HG03025 (cell line): ENCODE results near the gene SLC8B1.

Experiments used
- ATAC-seq: cut with Tn5 transposase; IDR thresholded peaks from one replicate; pipeline ENCODE4 v1.9.1; 2021; ENCODE audit warnings: mild to moderate bottlenecking, moderate library complexity; ENCODE audit not compliant: unreplicated experiment, low FRiP score

Gene SLC8B1

DNA sequence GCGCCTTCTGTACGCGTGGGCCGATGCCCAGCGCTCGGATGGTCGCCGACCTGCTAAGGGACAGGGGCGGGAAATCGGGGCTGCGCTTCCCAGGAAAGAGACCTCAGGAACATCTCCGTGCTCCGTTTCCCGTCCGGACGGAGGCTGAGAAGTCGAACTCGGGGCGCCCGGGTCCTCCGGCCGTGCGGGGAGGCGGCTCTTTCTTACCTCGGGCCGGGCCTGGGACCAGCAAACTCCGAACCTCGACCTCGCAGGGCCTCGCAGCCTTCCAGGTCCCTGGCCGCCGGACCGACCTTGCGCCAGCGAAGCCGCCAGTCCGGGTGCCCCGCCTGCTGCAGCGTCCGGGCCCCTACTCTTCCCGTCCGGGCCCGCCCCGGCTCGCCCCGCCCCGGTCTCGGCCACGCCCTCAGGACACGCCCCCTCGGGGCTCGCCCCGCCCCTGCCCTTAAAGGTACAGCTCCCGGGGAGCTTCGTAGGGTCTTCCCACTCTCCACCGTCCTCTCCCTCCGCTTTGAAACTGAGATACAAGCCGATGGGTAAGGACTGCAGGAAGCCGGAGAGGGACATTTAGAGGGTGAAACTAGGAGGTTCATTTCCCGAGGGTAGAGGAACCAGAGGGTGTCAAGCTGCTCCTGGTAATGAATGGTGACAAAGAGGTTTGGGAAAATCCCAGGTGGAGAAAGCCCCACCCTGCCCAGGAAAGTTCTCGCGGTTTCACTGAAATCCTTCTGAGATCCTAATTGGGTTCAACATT is at the start of gene SLC8B1:
Gene SLC8B1 (minus strand): TSS at position 324 of the 754 bp plus-strand sequence. CDS start 2,231 bp downstream, outside the sequence.
- peak; percentile 85 for ATAC-seq

DNA sequence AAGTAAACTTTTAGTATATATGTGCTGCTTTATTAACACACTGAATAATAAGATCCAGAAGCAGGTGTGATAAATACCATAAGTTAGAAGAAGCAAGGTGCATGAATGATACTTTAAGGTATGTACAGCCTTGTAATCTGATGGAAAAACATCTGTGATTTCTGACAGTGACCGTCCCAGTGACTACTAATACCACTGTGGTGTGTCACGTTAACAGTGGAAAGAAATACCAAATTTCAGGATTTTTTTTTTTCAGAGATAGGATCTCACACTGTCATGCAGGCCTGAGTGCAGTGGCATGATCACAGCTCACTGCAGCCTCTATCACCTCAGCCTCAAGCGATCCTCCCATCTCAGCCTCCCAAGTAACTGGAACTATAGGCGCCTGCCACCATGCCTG is 47.3 kb upstream of the SLC8B1 start:
- no peak for ATAC-seq

DNA sequence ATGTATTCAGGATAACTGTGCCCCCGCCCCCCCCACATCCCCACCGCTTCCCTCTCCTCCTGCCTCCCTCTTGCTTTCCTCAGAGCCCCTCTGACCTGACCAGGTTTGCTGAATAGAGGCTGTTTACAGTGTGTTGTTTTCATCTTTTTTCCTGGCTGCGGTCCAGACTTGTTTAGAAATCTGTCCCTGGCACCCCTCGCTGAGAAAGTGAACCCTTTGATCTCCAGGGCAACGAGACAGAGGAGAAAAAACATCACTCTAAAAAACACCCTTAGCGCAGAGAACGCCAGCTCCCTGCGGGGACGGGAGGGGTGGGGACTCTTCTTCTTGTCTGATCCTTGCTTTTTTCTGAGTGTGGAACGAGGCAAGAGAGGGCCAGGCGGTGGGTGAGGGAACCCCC is 46.3 kb upstream of the SLC8B1 start:
- ATAC-seq = no peak

DNA sequence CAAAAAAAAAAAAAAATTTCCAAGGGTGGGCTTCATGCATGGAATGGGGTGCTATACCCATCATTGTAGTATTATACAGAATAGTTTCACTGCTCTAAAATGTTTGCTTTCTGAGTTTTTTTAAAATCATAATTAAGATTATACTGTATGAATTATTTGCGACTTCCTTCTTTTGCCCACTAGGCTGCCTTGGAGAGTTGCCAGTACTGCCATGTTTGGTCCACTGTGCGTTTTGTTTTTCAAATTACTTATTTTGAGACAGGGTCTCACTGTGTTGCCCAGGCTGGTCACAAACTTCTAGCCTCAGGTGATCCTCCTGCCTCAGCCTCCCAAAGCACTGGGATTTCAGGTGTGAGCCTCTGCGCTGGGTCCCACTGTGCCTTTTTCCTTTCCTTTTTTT is 43.4 kb upstream of the SLC8B1 start:
- ATAC-seq = no peak

DNA sequence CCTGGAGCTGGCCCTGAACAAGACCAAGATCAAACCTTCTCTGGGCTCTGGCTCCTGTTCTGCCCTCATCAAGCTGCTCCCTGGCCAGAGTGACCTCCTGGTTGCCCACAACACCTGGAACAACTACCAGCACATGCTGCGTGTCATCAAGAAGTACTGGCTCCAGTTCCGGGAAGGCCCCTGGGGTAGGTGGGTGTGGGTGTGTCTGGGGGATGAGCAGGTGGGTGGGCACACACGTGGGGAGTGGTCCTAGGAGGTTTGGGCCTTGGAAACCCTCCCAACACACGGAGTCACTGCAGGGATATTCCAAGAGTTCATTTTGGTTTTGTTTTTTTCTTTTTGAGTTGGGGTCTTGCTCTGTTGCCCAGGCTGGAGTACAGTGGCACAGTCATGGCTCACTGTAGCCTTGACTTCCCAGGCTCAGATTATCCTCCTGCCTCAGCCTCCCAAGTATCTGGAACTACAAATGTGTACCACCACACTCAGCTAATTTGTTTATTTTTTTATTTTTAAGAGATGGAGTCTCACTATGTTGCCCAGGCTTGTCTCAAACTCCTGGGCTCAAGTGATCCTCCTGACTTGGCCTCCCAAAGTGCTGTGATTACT is 40.0 kb upstream of the SLC8B1 start:
- ATAC-seq = no peak

DNA sequence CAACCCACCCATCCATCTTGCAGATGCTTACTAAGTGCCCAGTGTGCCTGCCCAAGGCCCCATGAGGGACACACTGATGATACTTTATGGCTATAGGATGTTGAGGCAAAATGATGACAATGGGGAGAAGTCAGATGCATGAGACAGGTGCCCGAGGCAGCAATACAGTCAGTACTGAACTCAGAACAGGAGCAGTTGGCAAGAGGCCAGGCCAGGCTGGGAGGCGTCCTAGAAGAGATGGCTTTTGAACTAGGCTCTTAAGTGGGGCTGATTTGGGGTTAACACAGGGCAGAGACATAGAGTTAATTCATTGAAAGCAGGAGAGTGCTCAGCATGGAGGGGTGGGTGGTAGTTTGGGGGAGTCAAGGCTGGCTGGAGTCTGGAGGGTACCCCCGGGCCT is 39.1 kb upstream of the SLC8B1 start:
- no peak for ATAC-seq

DNA sequence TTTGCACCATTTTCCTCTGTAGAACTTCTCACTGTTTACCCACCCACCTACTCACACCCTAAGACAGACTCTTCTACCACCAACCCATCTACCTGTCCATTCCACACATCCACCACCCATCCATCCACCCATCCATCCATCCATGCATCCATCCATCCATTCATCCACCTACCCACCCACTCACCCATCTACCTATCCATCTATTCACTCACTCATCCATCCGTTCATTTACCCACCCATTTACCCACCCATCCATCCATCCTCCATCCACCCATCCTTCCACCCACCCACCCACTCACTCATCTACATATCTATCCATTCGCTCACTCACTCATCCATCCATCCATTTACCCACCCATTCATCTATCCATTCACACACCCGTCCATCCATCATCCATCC is 38.5 kb upstream of the SLC8B1 start:
- no peak for ATAC-seq

DNA sequence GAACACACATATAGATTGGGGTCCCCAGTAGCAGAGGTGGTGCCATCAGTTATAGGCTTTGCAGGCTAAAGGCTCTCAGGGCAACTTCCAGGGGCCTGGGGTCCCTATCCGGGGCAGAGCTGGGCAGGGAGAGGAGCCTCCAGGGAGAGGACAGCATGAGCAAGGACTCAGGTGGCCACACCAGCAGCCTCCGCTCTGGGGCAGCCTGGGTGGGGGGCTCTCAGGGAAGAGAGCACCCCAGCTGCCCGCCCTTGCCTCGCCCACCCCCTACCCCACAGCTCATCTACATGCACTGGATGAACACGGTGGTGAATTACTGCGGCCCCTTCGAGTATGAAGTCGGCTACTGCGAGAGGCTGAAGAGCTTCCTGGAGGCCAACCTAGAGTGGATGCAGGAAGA is 37.5 kb upstream of the SLC8B1 start:
- ATAC-seq = no peak

DNA sequence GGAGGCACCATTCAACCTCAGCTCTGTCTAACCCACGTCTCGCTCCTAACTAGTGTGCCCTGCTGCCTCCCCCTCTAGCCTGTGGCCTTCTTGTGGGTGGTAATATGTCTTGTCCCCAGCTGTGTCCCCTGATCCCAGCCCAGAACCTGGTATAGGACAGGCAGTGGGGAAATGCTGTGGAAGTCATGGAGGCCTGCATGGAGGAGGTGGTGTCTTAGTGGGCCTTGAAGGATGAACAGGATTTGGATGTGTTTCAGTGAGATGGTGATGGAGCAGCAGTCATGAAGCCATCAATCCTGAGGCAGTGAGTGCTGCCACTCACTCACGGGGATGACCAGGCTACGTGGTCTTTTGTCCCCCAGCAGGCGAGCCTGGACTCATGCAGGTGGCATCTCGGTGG is 36.9 kb upstream of the SLC8B1 start:
- no peak for ATAC-seq

DNA sequence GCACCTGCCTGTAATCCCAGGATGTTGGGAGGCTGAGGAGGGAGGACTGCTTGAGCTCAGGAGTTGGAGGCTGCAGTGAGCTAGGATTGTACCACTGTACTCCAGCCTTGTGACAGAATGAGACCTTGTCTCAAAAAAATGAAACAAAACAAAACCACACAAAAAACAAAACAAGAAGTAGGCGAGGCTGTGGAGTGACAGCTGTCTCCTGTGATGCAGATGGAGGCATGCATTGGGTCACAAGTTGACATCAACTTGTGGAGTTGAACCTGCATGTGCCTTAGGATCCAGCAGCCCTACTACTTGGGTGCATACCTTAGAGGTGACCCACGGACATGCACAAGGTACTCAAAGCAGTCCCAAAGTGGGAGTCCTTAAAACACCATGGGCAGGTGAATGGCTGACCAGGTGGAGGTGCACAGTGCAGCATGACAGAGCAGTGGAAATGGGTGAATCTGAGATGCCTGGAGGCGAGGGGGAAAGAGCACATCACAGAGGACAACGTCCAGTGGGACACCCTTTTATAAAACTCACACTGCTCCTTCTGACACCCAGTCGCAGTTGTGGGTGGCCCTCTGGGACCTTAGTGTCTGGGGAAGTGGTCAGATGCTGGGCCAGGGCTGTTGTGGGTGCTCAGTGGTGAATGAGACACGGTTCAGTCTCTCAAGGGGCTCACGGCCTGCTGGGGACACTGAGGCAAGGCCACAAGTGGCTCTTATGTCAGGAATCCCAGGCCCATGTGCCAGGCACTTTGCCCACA is 36.2 kb upstream of the SLC8B1 start:
- no peak for ATAC-seq

DNA sequence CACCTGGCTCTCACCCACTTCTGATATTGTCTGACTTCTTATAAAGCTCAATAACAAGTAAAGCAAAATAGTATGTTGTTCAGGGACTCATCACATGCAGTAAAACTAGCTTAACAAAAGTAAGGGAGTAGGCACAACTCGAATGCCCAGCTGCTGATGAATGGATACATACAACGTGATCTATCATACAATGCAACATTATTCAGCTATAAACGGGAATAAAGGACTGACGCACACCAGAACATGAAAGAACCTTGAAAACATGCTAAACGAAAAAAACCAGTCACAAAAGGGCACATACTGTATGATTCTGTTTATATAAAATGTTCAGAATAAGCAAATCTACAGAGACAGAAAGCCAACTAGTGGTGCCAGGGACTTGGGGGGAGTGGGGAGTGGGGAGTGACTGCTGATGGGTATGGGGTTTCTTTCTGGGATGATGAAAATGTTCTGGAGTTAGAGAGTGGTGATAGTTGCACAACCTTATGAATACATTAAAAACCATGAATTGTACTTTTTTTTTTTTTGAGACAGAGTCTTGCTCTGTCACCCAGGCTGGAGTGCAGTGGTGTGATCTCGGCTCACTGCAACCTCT is 34.6 kb upstream of the SLC8B1 start:
- no peak for ATAC-seq

DNA sequence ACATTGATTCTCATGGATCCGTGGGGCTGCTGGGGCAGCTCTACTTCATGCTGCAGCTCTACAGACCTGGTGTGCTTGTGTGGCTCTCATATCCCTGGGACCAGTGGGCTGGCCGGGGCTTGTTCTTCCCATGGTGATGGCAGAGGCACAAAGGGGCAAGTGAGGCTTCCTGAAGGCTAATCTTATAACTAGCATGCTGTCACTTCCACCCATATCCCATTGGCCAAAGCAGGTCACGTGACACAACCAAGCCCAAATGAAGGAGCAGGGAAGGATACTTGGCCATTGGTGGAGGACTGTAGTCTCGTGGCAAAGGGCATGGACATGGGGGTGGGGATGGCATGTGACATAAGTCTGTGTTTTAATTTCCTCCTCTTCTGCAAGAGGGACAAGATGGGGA is 33.4 kb upstream of the SLC8B1 start:
- ATAC-seq = no peak

DNA sequence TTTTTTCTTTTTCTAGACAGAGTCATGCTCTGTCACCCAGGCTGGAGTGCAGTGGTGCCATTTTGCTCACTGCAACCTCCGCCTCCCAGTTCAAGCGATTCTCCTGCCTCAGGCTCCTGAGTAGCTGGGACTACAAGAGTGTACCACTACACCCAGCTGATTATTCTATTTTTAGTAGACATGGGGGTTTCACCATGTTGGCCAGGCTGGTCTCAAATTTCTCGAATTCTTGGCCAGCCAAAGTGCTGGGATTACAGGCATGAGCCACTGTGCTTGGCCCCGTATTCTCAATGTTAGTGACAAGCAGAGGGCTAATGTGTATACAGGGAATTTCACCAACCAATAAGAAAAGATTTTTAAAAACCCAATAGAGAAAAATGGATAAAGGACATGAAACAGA is 31.9 kb upstream of the SLC8B1 start:
- ATAC-seq = no peak

DNA sequence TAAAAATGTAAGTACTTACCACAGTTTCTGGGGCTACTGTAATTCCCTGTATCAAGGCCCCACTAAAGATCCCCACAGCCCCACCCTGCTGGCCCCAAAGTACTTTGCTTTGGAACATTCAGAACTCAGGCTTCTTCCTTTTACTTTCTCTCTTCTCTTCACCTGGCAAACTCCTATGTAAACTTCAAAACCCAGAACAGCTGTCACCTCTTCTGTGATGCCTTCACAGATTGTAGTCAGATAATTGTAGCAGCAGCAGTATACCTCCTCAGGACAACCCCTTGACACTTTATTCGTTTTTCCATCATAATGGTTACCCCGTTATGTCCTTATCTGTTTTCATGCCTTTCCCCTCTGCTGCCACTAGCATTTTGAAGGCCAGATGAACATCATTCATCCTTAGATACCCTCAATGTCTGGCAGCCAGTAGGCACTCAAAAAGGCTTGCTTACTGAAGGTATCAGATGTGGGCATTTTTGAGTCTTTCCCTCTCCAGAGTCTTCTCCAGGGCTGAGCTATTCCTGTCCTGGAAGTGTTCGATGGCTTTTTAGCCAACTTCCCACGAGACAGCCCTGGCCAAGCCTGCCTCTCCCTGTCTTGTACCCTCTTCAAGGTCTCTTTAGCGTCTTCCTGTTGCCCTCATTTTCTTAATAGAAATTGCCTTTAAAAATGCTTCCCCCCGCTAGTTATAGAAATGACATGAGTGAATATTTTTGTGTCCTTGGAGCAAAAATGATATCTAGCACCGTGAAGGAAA is 30.9 kb upstream of the SLC8B1 start:
- ATAC-seq = no peak

DNA sequence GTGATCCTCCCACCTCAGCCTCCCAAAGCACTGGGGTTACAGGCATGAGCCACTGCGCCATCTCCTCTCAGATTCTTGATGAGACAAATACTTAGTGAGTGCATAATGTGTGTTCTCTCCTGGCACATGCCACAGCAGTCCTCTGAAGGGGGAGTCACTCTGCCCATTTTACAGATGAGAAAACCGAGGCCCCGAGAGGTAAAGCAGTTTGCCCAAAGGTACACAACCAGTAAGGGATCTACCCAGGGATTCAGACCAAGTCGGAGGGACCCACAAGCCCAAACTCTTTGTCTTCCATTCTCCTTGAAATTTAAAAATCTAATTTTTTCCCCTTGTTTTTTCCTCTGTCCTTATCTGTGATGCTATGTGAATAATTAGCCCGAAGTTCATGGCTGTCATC is 29.8 kb upstream of the SLC8B1 start:
- ATAC-seq = no peak

DNA sequence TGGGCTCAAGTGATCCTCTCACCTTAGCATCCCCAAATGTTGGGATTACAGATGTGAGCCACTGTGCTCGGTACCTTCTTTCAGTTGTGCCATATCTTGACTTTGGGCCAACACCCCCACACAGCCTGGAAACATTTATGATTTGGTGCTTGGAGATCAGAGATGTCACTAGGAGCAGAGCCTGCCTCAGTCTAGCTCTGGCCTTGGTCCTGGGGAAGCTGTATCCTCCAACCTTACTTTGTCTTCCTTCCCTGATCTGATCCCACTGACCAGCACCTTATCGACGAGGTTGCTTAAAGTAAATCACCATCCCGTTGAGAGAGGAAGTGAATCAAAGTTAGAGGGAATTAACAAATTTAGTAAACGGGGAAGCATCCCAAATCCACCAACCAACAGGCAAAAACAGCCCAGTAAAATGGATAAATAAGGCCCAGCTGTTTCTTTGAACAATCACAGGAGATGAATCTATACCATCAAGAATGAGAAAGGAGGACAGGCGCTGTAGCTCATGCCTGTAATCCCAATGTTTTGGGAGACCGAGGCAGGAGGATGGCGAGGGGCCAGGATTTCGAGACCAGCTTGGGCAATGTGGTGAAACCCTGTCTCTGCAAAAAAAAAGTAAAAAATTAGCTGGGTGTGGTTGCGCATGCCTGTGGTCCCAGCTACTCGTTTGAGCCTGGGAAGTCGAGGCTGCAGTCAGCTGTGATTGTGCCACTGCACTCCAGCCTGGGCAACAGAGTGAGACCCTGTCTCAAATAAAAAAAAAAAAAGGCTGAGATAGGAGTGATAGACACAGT is 26.9 kb upstream of the SLC8B1 start:
- ATAC-seq = no peak

DNA sequence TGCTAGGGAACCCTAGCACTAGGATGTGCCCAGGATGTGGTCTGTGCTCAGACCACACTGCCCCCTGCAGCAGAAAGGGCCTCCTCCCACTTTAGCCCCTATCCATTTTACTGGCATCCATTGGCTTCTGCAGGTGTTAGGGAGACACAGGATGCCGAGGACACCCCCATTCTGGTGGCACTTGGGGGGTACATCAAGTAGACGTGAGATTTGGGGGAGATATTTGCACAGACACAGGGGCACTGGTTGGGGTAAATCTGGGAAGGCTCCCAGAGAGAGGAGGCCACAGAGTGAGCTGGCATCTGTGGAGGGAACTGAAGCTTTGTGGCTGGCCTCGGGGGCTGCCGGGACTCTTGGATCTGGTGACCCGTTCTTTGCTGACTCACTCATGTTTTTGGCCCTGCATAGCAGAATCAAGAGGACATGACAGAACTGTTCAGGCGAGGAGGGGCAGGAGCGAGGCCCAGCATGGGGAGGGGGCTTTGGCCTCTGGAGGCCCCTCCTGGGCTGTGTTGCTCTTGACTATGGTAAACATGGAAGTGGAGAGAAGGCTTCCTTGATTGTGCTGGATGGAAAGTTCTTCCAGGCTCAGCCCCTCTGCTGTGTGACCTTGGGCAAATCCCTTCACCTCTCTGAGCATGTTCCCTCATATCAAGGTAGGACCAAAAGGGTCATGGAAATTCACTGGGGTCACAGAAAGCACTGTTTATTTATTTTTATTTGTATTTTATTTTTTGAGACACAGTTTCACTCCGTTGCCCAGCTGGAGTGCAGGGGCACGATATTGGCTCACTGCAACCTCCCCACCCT is 25.2 kb upstream of the SLC8B1 start:
- ATAC-seq = no peak

DNA sequence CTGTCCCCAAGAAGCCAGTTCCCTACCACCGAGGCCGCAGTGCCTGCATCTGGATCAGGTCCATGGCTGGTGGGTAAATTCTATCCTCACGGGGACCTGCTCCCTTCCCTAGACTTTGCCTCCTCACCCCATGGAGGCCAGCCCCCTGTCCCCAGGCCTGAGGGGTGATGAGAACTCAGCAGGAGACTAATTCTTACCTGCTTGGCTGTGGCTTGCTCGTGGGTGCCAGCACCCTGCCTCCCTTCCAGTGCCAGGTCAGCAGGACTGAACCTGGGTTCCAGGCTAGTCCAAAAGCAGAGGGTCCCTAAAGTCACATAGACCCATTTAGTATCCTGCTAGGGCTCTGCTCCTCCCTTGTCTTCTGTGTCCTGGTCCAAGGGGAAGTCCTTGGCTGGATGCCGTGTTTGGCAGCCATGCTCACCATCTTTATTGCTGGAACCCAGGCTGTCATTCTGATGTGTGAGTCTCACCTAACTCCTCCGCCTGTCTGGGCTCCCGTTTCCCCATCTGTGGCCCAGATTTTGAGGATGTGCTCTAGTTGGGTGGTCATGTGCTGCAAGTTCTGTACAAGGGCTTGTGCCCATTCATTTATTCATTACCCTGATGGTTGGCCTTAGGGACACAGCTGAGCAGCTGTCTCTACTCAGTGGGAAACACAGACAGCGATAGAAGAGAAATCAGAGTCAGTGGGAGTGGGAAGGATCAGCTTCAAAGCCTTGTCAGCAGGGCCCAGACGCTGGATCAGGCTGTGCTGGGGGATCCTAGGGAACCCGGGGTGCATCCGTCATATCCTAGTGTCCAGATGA is 24.4 kb upstream of the SLC8B1 start:
- no peak for ATAC-seq
